Activated CD8-positive, alpha-beta T cell treated with anti-CD3 and anti-CD28 coated beads for 36 hours (primary cell): ENCODE data around the gene TMEFF1. TPM values are rescaled to one million over a fixed set of nuclear protein-coding genes. Genes with fewer than 3 reads are reported as not detected.
A peak's percentile ranks its signal among the peaks of the same experiment; 100 is the strongest.

Experiments
- ATAC-seq: fragments of 200-7000 bp; cut with Tn5 transposase; one replicate; pipeline ENCODE4 v1.10.0; 2021; ENCODE audit warnings: mild to moderate bottlenecking, moderate library complexity
- CTCF ChIA-PET: fragments of 350-600 bp; sonication (Branson Sonifier 250); formaldehyde crosslinking; loops from one replicate; lab custom pipeline; 2021; ENCODE audit warnings: antibody characterized with exemption; lab: Charles Lee
- POLR2A ChIA-PET: fragments of 350-600 bp; sonication (Branson Sonifier 250); formaldehyde crosslinking; loops from one replicate; lab custom pipeline; 2021; ENCODE audit warnings: antibody characterized with exemption; lab: Charles Lee
- DNase-seq: peaks from one replicate; pipeline ENCODE4 v3.0.0-alpha.2; 2020
- H3K27ac Mint-ChIP-seq: one replicate; pipeline ENCODE4 v1.8.0; 2021; ENCODE audit warnings: mild to moderate bottlenecking, mixed read lengths
- H3K27me3 Mint-ChIP-seq: one replicate; pipeline ENCODE4 v1.8.0; 2021; ENCODE audit warnings: mixed read lengths
- H3K36me3 Mint-ChIP-seq: one replicate; pipeline ENCODE4 v1.8.0; 2021; ENCODE audit warnings: low read depth, mixed read lengths
- H3K4me1 Mint-ChIP-seq: one replicate; pipeline ENCODE4 v1.8.0; 2021; ENCODE audit warnings: low read depth, mixed read lengths
- H3K4me3 Mint-ChIP-seq: one replicate; pipeline ENCODE4 v1.8.0; 2021; ENCODE audit warnings: mild to moderate bottlenecking, moderate library complexity, mixed read lengths
- H3K9me3 Mint-ChIP-seq: one replicate; pipeline ENCODE4 v1.8.0; 2021; ENCODE audit warnings: mixed read lengths
- CTCF ChIP-seq: fragments of 200-600 bp; IDR thresholded peaks from one replicate; pipeline ENCODE4 v1.8.0; 2022; ENCODE audit warnings: antibody characterized with exemption, mild to moderate bottlenecking
- intact Hi-C: fragments of 100-400 bp; cut with micrococcal nuclease; formaldehyde crosslinking; loops from one replicate; pipeline ENCODE4 v1.10.0; 2022
- total RNA-seq, 2 experiments: library from RNA; stranded (reverse); gene quantifications; one replicate each; pipeline ENCODE4 v1.2.3, GENCODE V29; 2021

Gene TMEFF1
- total RNA-seq, 2 experiments from 2014 or later: 0.68 to 0.78 TPM

- H3K4me1 Mint-ChIP-seq: peaks cover 14% of the 10 kb centered on the region
- ChIA-PET CTCF (interaction anchor here (0.7 to 4.1 kb wide), 17 partner anchors 10 to 711 kb away, joined by 3 to 28 read pairs (median 3); no protein-coding TSS in a partner anchor), POLR2A (no interaction called here)
- H3K27ac Mint-ChIP-seq: no peak overlapping the region
- DNase-seq (peak; percentile 54), ATAC-seq (peak; percentile 50)
- no peaks in the 10 kb centered on the region for H3K27me3 Mint-ChIP-seq
- no peak overlapping the region for H3K4me3 Mint-ChIP-seq
- TF ChIP-seq CTCF: peak; percentile 68
- intact Hi-C loops: loop anchor here (2.0 kb wide), 1 partner anchor 710 kb away; no protein-coding TSS in a partner anchor
- no peaks in the 10 kb centered on the region for H3K9me3 Mint-ChIP-seq
- no peaks in the 10 kb centered on the region for H3K36me3 Mint-ChIP-seq
Observed at GRCh38 chr9:100601216-100601615, 128.3 kb downstream of the TMEFF1 start.

DNA sequence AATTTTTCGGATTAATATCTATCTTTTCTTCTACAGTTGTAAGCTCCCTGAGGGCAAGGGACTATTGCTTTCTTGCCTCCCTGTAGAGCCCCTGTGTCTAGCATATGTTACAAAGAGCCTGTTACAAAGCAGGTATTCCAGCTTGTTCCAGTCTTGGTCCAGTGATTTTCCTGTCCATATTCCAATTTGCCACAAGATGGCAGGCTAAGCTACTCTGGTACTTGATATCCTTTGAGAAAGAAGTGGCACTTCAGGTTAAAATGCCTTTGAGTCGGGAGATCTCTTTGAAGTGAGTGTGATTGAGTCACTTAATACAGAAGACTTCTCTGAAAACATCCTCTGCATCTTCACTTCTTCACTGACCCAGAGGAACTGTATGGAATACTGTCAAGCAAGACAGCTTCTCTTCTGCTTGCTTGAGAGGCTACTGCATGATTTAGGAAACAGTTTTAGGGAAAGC, 129.4 kb downstream of the TMEFF1 start:
- ChIA-PET CTCF (interaction anchor here (0.7 to 4.1 kb wide), 21 partner anchors 8 to 710 kb away, joined by 3 to 28 read pairs (median 3); no protein-coding TSS in a partner anchor), POLR2A (no interaction called here)
- TF ChIP-seq CTCF: peak; percentile 29
- H3K4me1 Mint-ChIP-seq: peaks cover 14% of the 10 kb centered on the region
- ATAC-seq: no peak
- intact Hi-C loops: no loop called here
- H3K36me3 Mint-ChIP-seq: no peaks in the 10 kb centered on the region
- H3K4me3 Mint-ChIP-seq: no peak overlapping the region
- no peak overlapping the region for H3K27ac Mint-ChIP-seq
- DNase-seq: no peak
- H3K9me3 Mint-ChIP-seq: no peaks in the 10 kb centered on the region
- H3K27me3 Mint-ChIP-seq: no peaks in the 10 kb centered on the region

DNA sequence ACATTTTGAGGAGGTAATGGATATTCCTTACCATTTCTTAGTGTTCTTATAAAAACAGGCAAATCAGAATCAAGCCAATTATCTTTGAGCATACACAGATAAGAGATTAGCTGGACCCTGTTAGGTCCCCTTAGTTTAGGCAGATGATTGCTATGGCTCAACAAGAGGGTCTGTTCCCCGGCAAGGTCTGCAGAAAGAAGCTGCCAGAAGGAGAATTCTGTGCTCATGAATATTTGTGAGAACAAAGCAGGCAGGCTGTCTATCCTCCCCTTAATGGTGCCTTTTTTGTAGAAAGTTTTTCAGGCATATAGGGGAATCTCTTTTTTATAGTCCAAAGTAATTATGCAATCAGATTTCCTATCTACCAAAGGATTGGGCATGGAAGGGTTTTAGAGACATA, 132.5 kb downstream of the TMEFF1 start:
- intact Hi-C loops: no loop called here
- DNase-seq (no peak), ATAC-seq (no peak)
- no peak for TF ChIP-seq CTCF
- Mint-ChIP-seq H3K36me3 (no peaks in the 10 kb centered on the region), H3K4me1 (no peaks in the 10 kb centered on the region), H3K27me3 (no peaks in the 10 kb centered on the region), H3K27ac (no peak overlapping the region), H3K4me3 (no peak overlapping the region), H3K9me3 (no peaks in the 10 kb centered on the region)
- CTCF ChIA-PET: interaction anchor here (2.7 kb wide), 1 partner anchor 10 kb away, joined by 7 read pairs; no protein-coding TSS in a partner anchor
- POLR2A ChIA-PET: no interaction called here

DNA sequence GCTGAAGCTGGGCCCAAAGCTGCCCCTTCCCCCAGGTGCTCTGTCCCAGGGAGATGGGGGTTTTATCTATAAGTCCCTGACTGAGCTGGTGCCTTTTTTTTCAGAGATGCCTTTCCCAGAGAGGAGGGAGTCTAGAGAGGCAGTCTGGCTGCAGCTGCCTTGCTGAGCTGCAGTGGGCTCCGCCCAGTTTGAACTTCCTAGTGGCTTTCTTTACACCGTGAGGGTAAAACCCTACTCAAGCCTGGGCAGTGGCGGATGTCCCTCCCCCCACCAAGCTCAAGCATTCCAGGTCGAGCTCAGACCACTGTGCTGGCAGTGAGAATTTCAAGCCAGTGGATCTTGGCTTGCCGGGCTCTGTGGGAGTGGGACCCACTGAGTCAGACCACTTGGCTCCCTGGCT, 146.2 kb downstream of the TMEFF1 start:
- Mint-ChIP-seq H3K27ac (no peak overlapping the region), H3K4me1 (no peaks in the 10 kb centered on the region), H3K4me3 (no peak overlapping the region), H3K27me3 (peaks cover 9% of the 10 kb centered on the region), H3K9me3 (peaks cover 5% of the 10 kb centered on the region), H3K36me3 (no peaks in the 10 kb centered on the region)
- TF ChIP-seq CTCF: no peak
- ATAC-seq (no peak), DNase-seq (no peak)
- intact Hi-C loops: no loop called here
- ChIA-PET POLR2A (no interaction called here), CTCF (interaction anchor here (1.2 kb wide), 1 partner anchor 17 kb away, joined by 3 read pairs; no protein-coding TSS in a partner anchor)

DNA sequence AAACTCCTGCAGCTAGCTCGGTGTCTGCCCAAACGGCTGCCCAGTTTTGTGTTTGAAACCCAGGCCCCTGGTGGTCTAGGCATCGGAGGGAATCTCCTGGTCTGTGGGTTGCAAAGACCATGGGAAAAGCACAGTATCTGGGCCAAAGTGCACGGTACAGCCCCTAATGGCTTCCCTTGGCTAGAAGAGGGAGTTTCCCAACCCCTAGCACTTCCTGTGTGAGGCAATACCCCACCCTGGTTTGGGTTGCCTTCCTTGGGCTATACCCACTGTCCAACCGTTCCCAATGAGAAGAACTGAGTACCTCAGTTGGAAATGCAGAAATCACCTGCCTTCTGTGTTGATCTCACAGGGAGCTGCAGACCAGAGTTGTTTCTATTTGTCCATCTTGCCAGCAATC, 146.7 kb downstream of the TMEFF1 start:
- ChIA-PET POLR2A (no interaction called here), CTCF (interaction anchor here (1.2 kb wide), 1 partner anchor 18 kb away, joined by 3 read pairs; no protein-coding TSS in a partner anchor)
- Mint-ChIP-seq H3K4me3 (no peak overlapping the region), H3K9me3 (peaks cover 5% of the 10 kb centered on the region), H3K4me1 (no peaks in the 10 kb centered on the region), H3K27me3 (peaks cover 9% of the 10 kb centered on the region), H3K36me3 (no peaks in the 10 kb centered on the region), H3K27ac (no peak overlapping the region)
- intact Hi-C loops: no loop called here
- ATAC-seq (no peak), DNase-seq (no peak)
- no peak for TF ChIP-seq CTCF
